H1 (cell line): ENCODE measurements around the gene TMEM106C. TPM values are rescaled to one million over a fixed set of nuclear protein-coding genes. Genes with fewer than 3 reads are reported as not detected.
A peak's percentile ranks its signal among the peaks of the same experiment; 100 is the strongest.

Source experiments
- CREB1 ChIP-seq: IDR thresholded peaks from 2 replicates; pipeline ENCODE4 v1.6.1; 2012; ENCODE audit warnings: inconsistent platforms
- CTCF ChIP-seq, 3 experiments: IDR thresholded peaks; 1 replicate in 2 of 3; 2 replicates in 1 of 3; pipeline versions ENCODE4 v1.5.1 to v1.6.1; 2011; ENCODE audit warnings: low read length in 3 of 3, mild to moderate bottlenecking in 3 of 3, inconsistent platforms in 2 of 3, low read depth in 1 of 3, moderate library complexity in 1 of 3; ENCODE audit not compliant: insufficient read depth in 1 of 3; ENCODE audit errors: control extremely low read depth in 1 of 3
- GABPA ChIP-seq: IDR thresholded peaks from 2 replicates; pipeline ENCODE4 v1.6.1; 2011; ENCODE audit warnings: mild to moderate bottlenecking, low read length, moderate library complexity, borderline replicate concordance; ENCODE audit not compliant: insufficient read depth
- MAX ChIP-seq: IDR thresholded peaks from 2 replicates; pipeline ENCODE4 v1.6.1; 2012; ENCODE audit warnings: inconsistent platforms
- RFX5 ChIP-seq: IDR thresholded peaks from 2 replicates; pipeline ENCODE4 v1.6.1; 2011; ENCODE audit warnings: low read depth, low read length, improper control_type of control experiment, borderline replicate concordance
- RXRA ChIP-seq: IDR thresholded peaks from 2 replicates; pipeline ENCODE4 v1.6.1; 2011; ENCODE audit warnings: low read depth, mild to moderate bottlenecking, low read length, moderate library complexity; ENCODE audit not compliant: insufficient read depth
- SAP30 ChIP-seq: fragments of 300-600 bp; sonication (generic); IDR thresholded peaks from 2 replicates; pipeline ENCODE4 v1.7.1; 2012; ENCODE audit warnings: low read length, moderate library complexity, mild to moderate bottlenecking, inconsistent platforms; ENCODE audit not compliant: insufficient read depth, insufficient replicate concordance
- SIN3A ChIP-seq, 2 experiments: IDR thresholded peaks in 1 of 2; conservative IDR thresholded peaks in 1 of 2; 2 replicates each; pipeline ENCODE4 v1.6.1; 2011 to 2012; ENCODE audit warnings: low read length in 2 of 2, improper control_type of control experiment in 1 of 2, low read depth in 1 of 2, mild to moderate bottlenecking in 1 of 2
- SP1 ChIP-seq: IDR thresholded peaks from 2 replicates; pipeline ENCODE4 v1.6.1; 2011; ENCODE audit warnings: low read depth, low read length
- SUZ12 ChIP-seq: fragments of 200-600 bp; sonication (generic); IDR thresholded peaks from 2 replicates; pipeline ENCODE4 v1.6.1; 2012; ENCODE audit warnings: mild to moderate bottlenecking, inconsistent platforms, low read length, moderate library complexity, mixed read lengths
- TEAD4 ChIP-seq: IDR thresholded peaks from 2 replicates; pipeline ENCODE4 v1.6.1; 2012; ENCODE audit warnings: low read depth, low read length, inconsistent platforms, mixed read lengths
- polyA plus RNA-seq, 7 experiments: library from polyadenylated mRNA; depleted of rRNA in 3 of 7; stranded (reverse) in 5 of 7; unstranded in 2 of 7; fragments of >200 nt in 5 of 7; fragments of 200-250 nt in 2 of 7; gene quantifications; 1 replicate in 5 of 7; 2 replicates in 1 of 7; 4 replicates in 1 of 7; pipeline versions ENCODE4 v1.2.1 to v1.2.3, GENCODE V29; 2011 to 2013; ENCODE audit warnings: missing spikeins in 2 of 7, mixed read lengths in 2 of 7
- total RNA-seq: library from RNA; stranded (reverse); fragmentation: NEBNext Ultra II Directional; extraction: Animal tissue kit (Norgen Biotek cat#: 25700); gene quantifications from 2 replicates; pipeline ENCODE4 v1.2.1, GENCODE V29; 2021

Gene TMEM106C
- total and polyA plus RNA-seq, 2 of the 8 experiments (the other 6 are each of a cell fraction or from before 2014, with no cell fraction given), result 36.6 to 45.3 TPM

GRCh38 chr12:47963340-47964040 is at the start of gene TMEM106C (continued):
- TF ChIP-seq MAX (peak; percentile 92), CREB1 (peak; percentile 33; the same call in 1 of the 2 replicates), TEAD4 (peak; percentile 88), SP1 (no peak), GABPA (no peak), SUZ12 (peak; percentile 16; the same call in 1 of the 2 replicates), SIN3A (conservative IDR thresholded peaks at IDR 0.05 in 1 of 2, IDR thresholded peaks at IDR 0.05 in 1 of 2; ENCODE audit: low read depth in 1 of 2, low read length in 2 of 2) (no peak), RXRA (no peak), CTCF (IDR thresholded peaks at IDR 0.05; ENCODE audit: control extremely low read depth in 1 of 3, insufficient read depth in 1 of 3, low read depth in 1 of 3, low read length in 3 of 3) (peak; percentile 88 to 98 (median 98)), RFX5 (no peak), SAP30 (peak; percentile 7)
- TF ChIP-seq, all 59 proteins: peak for 19
